ENCODE data around the gene SLC35F1. TPM values are rescaled to one million over a fixed set of nuclear protein-coding genes. Genes with fewer than 3 reads are reported as not detected.

Gene SLC35F1
- total RNA-seq, 6 donors from 2014 or later, result 0.11 to 0.15 (median 0.13) TPM; not detected in 3

- DNase-seq (no peak), ATAC-seq (ENCODE audit: low FRiP score in 2 of 2) (no peak)
- Histone ChIP-seq H3K4me3 (no peak overlapping the region), H3K27me3 (no peaks in the 10 kb centered on the region), H3K9me3 (peaks cover 0 to 17% (median 8%) of the 10 kb centered on the region in 4 donors), H3K4me1 (no peaks in the 10 kb centered on the region), H3K27ac (no peak overlapping the region), H3K36me3 (no peaks in the 10 kb centered on the region)
- WGBS, 2 donors, result 90 to 92% methylated on average over 3 of the region's 3 CpGs
- TF ChIP-seq EP300 (IDR thresholded peaks at IDR 0.05) (no peak), CTCF (IDR thresholded peaks at IDR 0.05) (no peak)
These were observed 24.9 kb downstream of the SLC35F1 start for GRCh38 chr6:117932001-117932400.

- Histone ChIP-seq H3K27me3 (no peaks in the 10 kb centered on the region), H3K27ac (no peak overlapping the region), H3K4me3 (no peak overlapping the region), H3K9me3 (peaks cover 0 to 16% (median 8%) of the 10 kb centered on the region in 4 donors), H3K36me3 (no peaks in the 10 kb centered on the region), H3K4me1 (no peaks in the 10 kb centered on the region)
- 44 to 45% methylated on average over 3 of the region's 3 CpGs for WGBS, 2 donors
- DNase-seq (no peak), ATAC-seq (ENCODE audit: low FRiP score in 2 of 2) (no peak)
- no peak for TF ChIP-seq POLR2AphosphoS5 (IDR thresholded peaks at IDR 0.05)
- no peak for TF ChIP-seq EP300 (IDR thresholded peaks at IDR 0.05)
- TF ChIP-seq CTCF (IDR thresholded peaks at IDR 0.05), result no peak
- no peak for TF ChIP-seq POLR2A (IDR thresholded peaks at IDR 0.05)
These were observed 25.6 kb downstream of the SLC35F1 start for GRCh38 chr6:117932676-117933075.

GRCh38 chr6:117933471-117933870 is 26.4 kb downstream of the SLC35F1 start:
- DNase-seq, result no peak
- 80 to 81% methylated on average over 4 of the region's 4 CpGs for WGBS, 2 donors
- TF ChIP-seq POLR2AphosphoS5 (IDR thresholded peaks at IDR 0.05) (no peak), EP300 (IDR thresholded peaks at IDR 0.05) (no peak), POLR2A (IDR thresholded peaks at IDR 0.05) (no peak), CTCF (IDR thresholded peaks at IDR 0.05) (no peak)

GRCh38 chr6:117938311-117938995 is 31.4 kb downstream of the SLC35F1 start:
- WGBS, 2 donors, result 72 to 73% methylated on average over 5 of the region's 5 CpGs
- no peak overlapping the region for H3K27ac ChIP-seq

More at GRCh38 chr6:117933471-117933870, 26.4 kb downstream of the SLC35F1 start:
- no peak overlapping the region for H3K27ac ChIP-seq
- no peaks in the 10 kb centered on the region for H3K36me3 ChIP-seq
- H3K9me3 ChIP-seq, result peaks cover 0 to 10% (median 6%) of the 10 kb centered on the region in 4 donors
- no peaks in the 10 kb centered on the region for H3K4me1 ChIP-seq
- no peaks in the 10 kb centered on the region for H3K27me3 ChIP-seq
- no peak for ATAC-seq (ENCODE audit: low FRiP score in 2 of 2)
- H3K4me3 ChIP-seq, result no peak overlapping the region

More at GRCh38 chr6:117938311-117938995, 31.4 kb downstream of the SLC35F1 start:
- Histone ChIP-seq H3K4me3 (no peak overlapping the region), H3K27me3 (no peaks in the 10 kb centered on the region), H3K9me3 (no peaks in the 10 kb centered on the region), H3K36me3 (no peaks in the 10 kb centered on the region), H3K4me1 (no peaks in the 10 kb centered on the region)
- ATAC-seq (ENCODE audit: low FRiP score in 2 of 2), result no peak
- DNase-seq, result peak in 1 of 2 donors; percentile 8
- TF ChIP-seq CTCF (IDR thresholded peaks at IDR 0.05) (no peak), POLR2A (IDR thresholded peaks at IDR 0.05) (no peak), EP300 (IDR thresholded peaks at IDR 0.05) (no peak), POLR2AphosphoS5 (IDR thresholded peaks at IDR 0.05) (no peak)

Data from upper lobe of left lung (tissue), 6 donors.